BJ (cell line): ENCODE measurements around the gene MRPS35. TPM values are rescaled to one million over a fixed set of nuclear protein-coding genes. Genes with fewer than 3 reads are reported as not detected.

ENCODE experiments used
- CTCF ChIA-PET: fragments of 350-600 bp; formaldehyde crosslinking; extraction: SDS; loops from one replicate; lab custom pipeline; 2021; ENCODE audit warnings: antibody characterized with exemption, inconsistent platforms; lab: Yijun Ruan, JAX
- POLR2A ChIA-PET: fragments of 300-600 bp; sonication (Branson Sonifier 250); formaldehyde crosslinking; extraction: SDS; loops from one replicate; lab custom pipeline; 2021; ENCODE audit warnings: antibody characterized with exemption; lab: Charles Lee
- DNase-seq: peaks from one replicate; pipeline ENCODE4 v3.0.0-alpha.2; 2011; ENCODE audit warnings: low read depth
- H3K27me3 ChIP-seq: 2 replicates; pipeline ENCODE4 v1.6.0; 2011; ENCODE audit warnings: low read length; ENCODE audit not compliant: control insufficient read depth, insufficient read depth
- H3K36me3 ChIP-seq: 2 replicates; pipeline ENCODE4 v1.5.1; 2011; ENCODE audit warnings: low read length; ENCODE audit not compliant: control insufficient read depth, insufficient read depth
- H3K4me3 ChIP-seq: 2 replicates; pipeline ENCODE4 v1.5.1; 2011; ENCODE audit warnings: low read depth, mild to moderate bottlenecking, control low read depth, low read length
- polyA plus RNA-seq: library from polyadenylated mRNA; depleted of rRNA; stranded (reverse); fragments of >200 nt; gene quantifications from 2 replicates; pipeline ENCODE4 v1.2.3, GENCODE V29; 2011
- TF ChIP-seq, protein P1 (sequence below): IDR thresholded peaks from 2 replicates; pipeline ENCODE4 v1.5.1; 2011; ENCODE audit warnings: low read depth, mild to moderate bottlenecking, control low read depth, inconsistent platforms, low read length, moderate library complexity; ENCODE audit not compliant: insufficient read depth

MRPS35 gene
- polyA plus RNA-seq, 1 experiment, result 45.8 TPM

GRCh38 chr12:27797301-27798025 lies 86.8 kb downstream of the MRPS35 start:
- Histone ChIP-seq H3K4me3 (no peak overlapping the region), H3K27me3 (no peaks in the 10 kb centered on the region), H3K36me3 (peaks cover 4% of the 10 kb centered on the region; the same call in 1 of the 2 replicates)
- no peak for DNase-seq
- TF ChIP-seq, protein P1, sequence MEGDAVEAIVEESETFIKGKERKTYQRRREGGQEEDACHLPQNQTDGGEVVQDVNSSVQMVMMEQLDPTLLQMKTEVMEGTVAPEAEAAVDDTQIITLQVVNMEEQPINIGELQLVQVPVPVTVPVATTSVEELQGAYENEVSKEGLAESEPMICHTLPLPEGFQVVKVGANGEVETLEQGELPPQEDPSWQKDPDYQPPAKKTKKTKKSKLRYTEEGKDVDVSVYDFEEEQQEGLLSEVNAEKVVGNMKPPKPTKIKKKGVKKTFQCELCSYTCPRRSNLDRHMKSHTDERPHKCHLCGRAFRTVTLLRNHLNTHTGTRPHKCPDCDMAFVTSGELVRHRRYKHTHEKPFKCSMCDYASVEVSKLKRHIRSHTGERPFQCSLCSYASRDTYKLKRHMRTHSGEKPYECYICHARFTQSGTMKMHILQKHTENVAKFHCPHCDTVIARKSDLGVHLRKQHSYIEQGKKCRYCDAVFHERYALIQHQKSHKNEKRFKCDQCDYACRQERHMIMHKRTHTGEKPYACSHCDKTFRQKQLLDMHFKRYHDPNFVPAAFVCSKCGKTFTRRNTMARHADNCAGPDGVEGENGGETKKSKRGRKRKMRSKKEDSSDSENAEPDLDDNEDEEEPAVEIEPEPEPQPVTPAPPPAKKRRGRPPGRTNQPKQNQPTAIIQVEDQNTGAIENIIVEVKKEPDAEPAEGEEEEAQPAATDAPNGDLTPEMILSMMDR, result no peak
- ChIA-PET CTCF (no interaction called here), POLR2A (no interaction called here)

DNA sequence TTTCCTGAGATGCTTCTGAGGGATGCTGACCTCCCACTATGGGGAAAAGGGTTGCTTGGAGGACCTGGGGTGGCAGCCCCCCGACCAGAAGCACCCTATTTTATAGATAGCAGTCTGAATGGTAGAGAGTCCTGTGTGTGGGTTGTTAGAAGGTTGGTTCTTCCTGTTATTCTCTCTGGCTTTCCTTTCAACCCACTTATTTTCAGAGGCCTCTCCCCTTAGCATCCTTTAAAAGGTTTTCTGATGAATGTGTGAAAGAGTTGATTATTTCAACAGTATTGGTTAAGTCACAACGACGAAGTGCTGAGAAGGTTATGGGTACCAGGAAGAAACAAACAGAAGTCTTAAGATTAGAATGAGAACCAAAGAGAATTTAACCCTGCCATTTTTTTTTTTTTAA lies 90.2 kb downstream of the MRPS35 start:
- Histone ChIP-seq H3K4me3 (no peak overlapping the region), H3K36me3 (peaks cover 3% of the 10 kb centered on the region; the same call in 1 of the 2 replicates), H3K27me3 (no peaks in the 10 kb centered on the region)
- DNase-seq, result no peak
- CTCF ChIA-PET, result interaction anchor here (2.1 kb wide), 1 partner anchor 20 kb away, joined by 6 read pairs; no protein-coding TSS in a partner anchor
- TF ChIP-seq, protein P1, result no peak
- POLR2A ChIA-PET, result no interaction called here

GRCh38 chr12:27801630-27802029 lies 91.0 kb downstream of the MRPS35 start:
- ChIA-PET POLR2A (no interaction called here), CTCF (interaction anchor here (2.1 kb wide), 1 partner anchor 20 kb away, joined by 6 read pairs; no protein-coding TSS in a partner anchor)
- no peak overlapping the region for H3K4me3 ChIP-seq
- H3K36me3 ChIP-seq, result peaks cover 3% of the 10 kb centered on the region; the same call in 1 of the 2 replicates
- no peaks in the 10 kb centered on the region for H3K27me3 ChIP-seq
- no peak for DNase-seq
- TF ChIP-seq, protein P1, result no peak

- POLR2A ChIA-PET, result no interaction called here
- CTCF ChIA-PET, result interaction anchor here (1.0 kb wide), 1 partner anchor 13 kb away, joined by 3 read pairs; no protein-coding TSS in a partner anchor
- H3K4me3 ChIP-seq, result no peak overlapping the region
- DNase-seq, result no peak
- TF ChIP-seq, protein P1, result no peak
- H3K27me3 ChIP-seq, result no peaks in the 10 kb centered on the region
- H3K36me3 ChIP-seq, result peaks cover 3% of the 10 kb centered on the region; the same call in 1 of the 2 replicates
Measured at GRCh38 chr12:27802511-27802910, 91.9 kb downstream of the MRPS35 start.

GRCh38 chr12:27802936-27803335 lies 92.3 kb downstream of the MRPS35 start:
- CTCF ChIA-PET, result interaction anchor here (1.0 kb wide), 1 partner anchor 13 kb away, joined by 3 read pairs; no protein-coding TSS in a partner anchor
- Histone ChIP-seq H3K4me3 (no peak overlapping the region), H3K27me3 (no peaks in the 10 kb centered on the region), H3K36me3 (no peaks in the 10 kb centered on the region)
- POLR2A ChIA-PET, result no interaction called here
- no peak for DNase-seq
- TF ChIP-seq, protein P1, result no peak
